ENCODE data around the gene RTEL1. TPM values are rescaled to one million over a fixed set of nuclear protein-coding genes. Genes with fewer than 3 reads are reported as not detected.
A peak's percentile ranks its signal among the peaks of the same experiment; 100 is the strongest.

The RTEL1 gene
- total and polyA plus RNA-seq, 2 donors (not counting 1 experiment from before 2014, with no cell fraction given) = 15.1 to 32.6 TPM

DNA sequence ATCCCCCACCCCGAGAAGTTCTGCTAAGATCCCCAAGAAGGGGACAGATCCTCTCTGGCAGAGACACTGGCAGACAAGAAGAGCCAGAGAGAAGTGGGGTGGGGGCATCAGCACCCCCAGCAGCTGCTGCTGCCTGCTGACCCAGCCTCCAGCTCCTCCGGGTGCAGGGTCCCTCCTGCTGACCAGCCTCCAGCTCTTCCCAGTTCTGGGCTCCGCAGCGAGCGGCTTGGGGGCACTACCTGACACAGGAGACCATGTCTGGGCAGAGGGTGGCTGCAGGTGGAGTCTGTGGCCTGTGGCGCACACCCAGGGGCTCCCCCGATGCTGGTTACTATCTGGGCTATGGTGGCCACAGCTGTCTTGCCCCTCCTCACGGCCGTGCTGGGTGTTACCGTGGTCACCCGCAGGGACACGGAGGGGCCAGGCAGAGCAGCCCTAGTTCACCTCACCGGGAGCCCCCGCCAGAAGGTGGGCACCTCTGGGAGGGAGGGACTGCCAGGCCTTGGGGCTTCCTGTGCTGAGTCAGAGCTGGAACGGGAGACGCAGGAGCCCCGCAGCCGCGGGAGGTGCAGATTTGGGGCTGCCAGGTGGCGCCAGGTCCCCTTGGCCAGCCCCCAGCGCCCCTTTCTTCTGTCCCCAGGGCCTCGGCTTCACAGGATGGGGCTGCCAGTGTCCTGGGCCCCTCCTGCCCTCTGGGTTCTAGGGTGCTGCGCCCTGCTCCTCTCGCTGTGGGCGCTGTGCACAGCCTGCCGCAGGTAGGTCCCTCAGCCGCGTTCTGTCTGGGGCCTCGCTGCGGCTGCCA is 79.0 kb downstream of the RTEL1 start:
- H3K27ac ChIP-seq (ENCODE audit: low read length in 2 of 2) = peak overlapping the region; percentile 44
- intact Hi-C loops (cut with micrococcal nuclease) = loop anchor here (1.0 to 5.0 kb wide), 3 partner anchors 30 to 200 kb away; partner anchors contain the start of genes ARFRP1, PTK6 and RTEL1
- H3K9me3 ChIP-seq (ENCODE audit: control extremely low read depth in 1 of 3, control insufficient read depth in 2 of 3, insufficient read depth in 1 of 3, low read length in 2 of 3) = no peaks in the 10 kb centered on the region
- peaks cover 52% of the 10 kb centered on the region for H4K20me1 ChIP-seq (ENCODE audit: control insufficient read depth, insufficient read depth, low read length, poor library complexity, severe bottlenecking)
- peak; percentile 70 for DNase-seq
- ChIA-PET CTCF (interaction anchor here (1.0 to 1.6 kb wide), 3 partner anchors 24 to 199 kb away, joined by 3 to 4 read pairs (median 3); partner anchors contain the start of gene TPD52L2), POLR2A (interaction anchor here (0.6 to 2.5 kb wide), 9 partner anchors 27 to 216 kb away, joined by 3 to 20 read pairs (median 4); partner anchors contain the start of genes ARFRP1, DNAJC5, GMEB2 and PPDPF)
- H3K27ac Mint-ChIP-seq = peak overlapping the region; percentile 89
- peak; percentile 17 for ATAC-seq (ENCODE audit: low read depth)
- peaks cover 37% of the 10 kb centered on the region for H3K79me2 ChIP-seq (ENCODE audit: control insufficient read depth, insufficient read depth, low read length)
- H3K27me3 ChIP-seq (replicated peaks in 1 of 4; ENCODE audit: control extremely low read depth in 1 of 4, control insufficient read depth in 3 of 4, insufficient read depth in 4 of 4, low read length in 3 of 4) = no peaks in the 10 kb centered on the region
- peaks cover 0 to 24% of the 10 kb centered on the region in 2 experiments for H3K36me3 ChIP-seq (replicated peaks in 1 of 2; ENCODE audit: control extremely low read depth in 1 of 2, control insufficient read depth in 1 of 2, extremely low read depth in 1 of 2, insufficient read depth in 2 of 2, low read length in 1 of 2)
- peaks cover 22% of the 10 kb centered on the region for H3K4me1 Mint-ChIP-seq
- no peak for TF ChIP-seq EZH2 (IDR thresholded peaks at IDR 0.05; ENCODE audit: borderline replicate concordance, insufficient read depth, low read depth, low read length, poor library complexity, severe bottlenecking)
- TF ChIP-seq, protein P1, sequence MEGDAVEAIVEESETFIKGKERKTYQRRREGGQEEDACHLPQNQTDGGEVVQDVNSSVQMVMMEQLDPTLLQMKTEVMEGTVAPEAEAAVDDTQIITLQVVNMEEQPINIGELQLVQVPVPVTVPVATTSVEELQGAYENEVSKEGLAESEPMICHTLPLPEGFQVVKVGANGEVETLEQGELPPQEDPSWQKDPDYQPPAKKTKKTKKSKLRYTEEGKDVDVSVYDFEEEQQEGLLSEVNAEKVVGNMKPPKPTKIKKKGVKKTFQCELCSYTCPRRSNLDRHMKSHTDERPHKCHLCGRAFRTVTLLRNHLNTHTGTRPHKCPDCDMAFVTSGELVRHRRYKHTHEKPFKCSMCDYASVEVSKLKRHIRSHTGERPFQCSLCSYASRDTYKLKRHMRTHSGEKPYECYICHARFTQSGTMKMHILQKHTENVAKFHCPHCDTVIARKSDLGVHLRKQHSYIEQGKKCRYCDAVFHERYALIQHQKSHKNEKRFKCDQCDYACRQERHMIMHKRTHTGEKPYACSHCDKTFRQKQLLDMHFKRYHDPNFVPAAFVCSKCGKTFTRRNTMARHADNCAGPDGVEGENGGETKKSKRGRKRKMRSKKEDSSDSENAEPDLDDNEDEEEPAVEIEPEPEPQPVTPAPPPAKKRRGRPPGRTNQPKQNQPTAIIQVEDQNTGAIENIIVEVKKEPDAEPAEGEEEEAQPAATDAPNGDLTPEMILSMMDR (IDR thresholded peaks at IDR 0.05) = no peak
- H3K27me3 Mint-ChIP-seq = no peaks in the 10 kb centered on the region
- H3K9ac ChIP-seq (ENCODE audit: low read length) = peak overlapping the region; percentile 65
- H3K9me3 Mint-ChIP-seq (ENCODE audit: insufficient read depth) = no peaks in the 10 kb centered on the region
- H3K4me3 Mint-ChIP-seq = peak overlapping the region; percentile 80
- peak overlapping the region; percentile 93 for H3K4me2 ChIP-seq (replicated peaks; ENCODE audit: low read depth, low read length, poor library complexity, severe bottlenecking)
- 5% methylated on average over 29 of the region's 30 CpGs for WGBS (ENCODE audit: insufficient coverage)
- H3K4me1 ChIP-seq (ENCODE audit: control insufficient read depth in 2 of 2, insufficient read depth in 2 of 2, low read length in 2 of 2) = peaks cover 36 to 49% of the 10 kb centered on the region in 2 donors
- H2AFZ ChIP-seq (ENCODE audit: insufficient read depth, low read depth, low read length, poor library complexity, severe bottlenecking) = peak overlapping the region; percentile 33
- peak overlapping the region in 4 of 5 experiments; percentile 44 to 70 (median 48) for H3K4me3 ChIP-seq (ENCODE audit: control extremely low read depth in 1 of 5, extremely low read depth in 1 of 5, insufficient read depth in 1 of 5, low read depth in 2 of 5, low read length in 4 of 5)

DNA sequence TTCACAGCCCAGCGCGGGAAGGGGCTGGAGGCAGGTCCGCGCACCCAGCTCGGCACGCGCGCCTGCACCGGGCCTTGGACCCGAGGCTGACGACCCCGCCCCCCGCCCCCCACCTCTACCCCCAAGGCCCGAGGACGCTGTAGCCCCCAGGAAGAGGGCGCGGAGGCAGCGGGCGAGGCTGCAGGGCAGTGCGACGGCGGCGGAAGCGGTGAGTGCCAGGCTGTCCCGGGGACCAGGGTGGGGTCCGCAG is 79.5 kb downstream of the RTEL1 start:
- Histone ChIP-seq H4K20me1 (ENCODE audit: control insufficient read depth, insufficient read depth, low read length, poor library complexity, severe bottlenecking) (peaks cover 46% of the 10 kb centered on the region), H3K9me3 (ENCODE audit: control extremely low read depth in 1 of 3, control insufficient read depth in 2 of 3, insufficient read depth in 1 of 3, low read length in 2 of 3) (no peaks in the 10 kb centered on the region), H3K27ac (ENCODE audit: low read length in 2 of 2) (no peak overlapping the region), H3K4me3 (ENCODE audit: control extremely low read depth in 1 of 5, extremely low read depth in 1 of 5, insufficient read depth in 1 of 5, low read depth in 2 of 5, low read length in 4 of 5) (peak overlapping the region in 4 of 5 experiments; percentile 44 to 70 (median 48)), H3K27me3 (replicated peaks in 1 of 4; ENCODE audit: control extremely low read depth in 1 of 4, control insufficient read depth in 3 of 4, insufficient read depth in 4 of 4, low read length in 3 of 4) (no peaks in the 10 kb centered on the region), H3K4me2 (replicated peaks; ENCODE audit: low read depth, low read length, poor library complexity, severe bottlenecking) (peak overlapping the region; percentile 93), H2AFZ (ENCODE audit: insufficient read depth, low read depth, low read length, poor library complexity, severe bottlenecking) (peak overlapping the region; percentile 33), H3K4me1 (ENCODE audit: control insufficient read depth in 2 of 2, insufficient read depth in 2 of 2, low read length in 2 of 2) (peaks cover 35 to 46% of the 10 kb centered on the region in 2 donors), H3K9ac (ENCODE audit: low read length) (peak overlapping the region; percentile 65), H3K79me2 (ENCODE audit: control insufficient read depth, insufficient read depth, low read length) (peaks cover 32% of the 10 kb centered on the region), H3K36me3 (replicated peaks in 1 of 2; ENCODE audit: control extremely low read depth in 1 of 2, control insufficient read depth in 1 of 2, extremely low read depth in 1 of 2, insufficient read depth in 2 of 2, low read length in 1 of 2) (peaks cover 0 to 24% of the 10 kb centered on the region in 2 experiments)
- 3% methylated on average over 22 of the region's 26 CpGs for WGBS (ENCODE audit: insufficient coverage)
- Mint-ChIP-seq H3K9me3 (ENCODE audit: insufficient read depth) (no peaks in the 10 kb centered on the region), H3K27me3 (no peaks in the 10 kb centered on the region), H3K4me1 (peaks cover 22% of the 10 kb centered on the region), H3K4me3 (peak overlapping the region; percentile 80), H3K27ac (no peak overlapping the region)
- POLR2A ChIA-PET = interaction anchor here (0.6 to 2.5 kb wide), 5 partner anchors 28 to 102 kb away, joined by 3 to 20 read pairs (median 4); partner anchors contain the start of genes ARFRP1 and ZGPAT
- intact Hi-C loops (cut with micrococcal nuclease) = loop anchor here (2.0 to 5.0 kb wide), 2 partner anchors 79 to 200 kb away; partner anchors contain the start of genes PTK6 and RTEL1
- no peak for ATAC-seq (ENCODE audit: low read depth)
- TF ChIP-seq, protein P1 (IDR thresholded peaks at IDR 0.05) = no peak
- no peak for TF ChIP-seq EZH2 (IDR thresholded peaks at IDR 0.05; ENCODE audit: borderline replicate concordance, insufficient read depth, low read depth, low read length, poor library complexity, severe bottlenecking)
- no peak for DNase-seq
- CTCF ChIA-PET = interaction anchor here (1.0 kb wide), 1 partner anchor 200 kb away, joined by 3 read pairs; the partner anchor contains the start of gene PTK6
